ENCODE results near the gene IDUA.
"Not testable (repeated sequence)": the region's sequence is repeated elsewhere in the genome, so short reads cannot be mapped to it uniquely, and the experiment has no call there.

IDUA gene

GRCh38 chr4:967113-968104 is 19.4 kb upstream of the IDUA start:
- no peak for DNase-seq (ENCODE audit: low spot score)

GRCh38 chr4:968221-968620 is 18.6 kb upstream of the IDUA start:
- no peak for DNase-seq (ENCODE audit: low spot score)

- DNase-seq (ENCODE audit: low spot score): no peak
Measured at GRCh38 chr4:968621-969394, 18.0 kb upstream of the IDUA start.

GRCh38 chr4:970046-970745 is 16.6 kb upstream of the IDUA start:
- no peak for DNase-seq (ENCODE audit: low spot score)

GRCh38 chr4:970854-971520 is 15.9 kb upstream of the IDUA start:
- no peak for DNase-seq (ENCODE audit: low spot score)

GRCh38 chr4:971666-972500 is 15.0 kb upstream of the IDUA start:
- DNase-seq (ENCODE audit: low spot score): no peak

- no peak for DNase-seq (ENCODE audit: low spot score)
Measured at GRCh38 chr4:972651-973424, 14.0 kb upstream of the IDUA start.

- DNase-seq (ENCODE audit: low spot score): peak; percentile 96
Measured at GRCh38 chr4:973431-974397, 13.1 kb upstream of the IDUA start, which contains the start of gene DGKQ. TSS of gene DGKQ (minus strand) at chr4:973569. CDS start at chr4:973482, 87 bp downstream.

- DNase-seq (ENCODE audit: low spot score): no peak
Measured at GRCh38 chr4:974668-975067, 12.2 kb upstream of the IDUA start.

GRCh38 chr4:976016-976415 is 10.8 kb upstream of the IDUA start:
- DNase-seq (ENCODE audit: low spot score): not testable (repeated sequence)

GRCh38 chr4:978957-979701 is 7.7 kb upstream of the IDUA start:
- no peak for DNase-seq (ENCODE audit: low spot score)

- no peak for DNase-seq (ENCODE audit: low spot score)
Measured at GRCh38 chr4:982291-982690, 4.6 kb upstream of the IDUA start.

- DNase-seq (ENCODE audit: low spot score): no peak
Measured at GRCh38 chr4:982814-983213, 4.0 kb upstream of the IDUA start.

GRCh38 chr4:984336-985054 is 2.3 kb upstream of the IDUA start:
- DNase-seq (ENCODE audit: low spot score): no peak

GRCh38 chr4:985123-985830 is 1.6 kb upstream of the IDUA start:
- no peak for DNase-seq (ENCODE audit: low spot score)

- no peak for DNase-seq (ENCODE audit: low spot score)
Measured at GRCh38 chr4:986428-986878, 391 bp upstream of the IDUA start.

All from left forelimb (tissue), 1 donor.